HG03280 (cell line): Measurements from ENCODE around the gene PIEZO2.

Experiments
- ATAC-seq: cut with Tn5 transposase; IDR thresholded peaks from one replicate; pipeline ENCODE4 v1.9.1; 2021; ENCODE audit warnings: mild to moderate bottlenecking, moderate library complexity; ENCODE audit not compliant: unreplicated experiment

Gene PIEZO2

GRCh38 chr18:10989486-10989885 is 159.9 kb downstream of the PIEZO2 start:
- no peak for ATAC-seq

GRCh38 chr18:10985689-10986088 is 163.7 kb downstream of the PIEZO2 start:
- no peak for ATAC-seq

GRCh38 chr18:10979411-10979810 is 170.0 kb downstream of the PIEZO2 start:
- ATAC-seq, result no peak

GRCh38 chr18:10977042-10977441 is 172.3 kb downstream of the PIEZO2 start:
- ATAC-seq, result no peak

- no peak for ATAC-seq
Observed at GRCh38 chr18:10973567-10974203, 175.7 kb downstream of the PIEZO2 start.

GRCh38 chr18:10971717-10972116 is 177.7 kb downstream of the PIEZO2 start:
- ATAC-seq, result no peak

GRCh38 chr18:10965119-10965518 is 184.2 kb downstream of the PIEZO2 start:
- no peak for ATAC-seq

- peak; percentile 41 for ATAC-seq
Observed at GRCh38 chr18:10953672-10954071, 195.7 kb downstream of the PIEZO2 start.

- ATAC-seq, result no peak
Observed at GRCh38 chr18:10951631-10952544, 197.5 kb downstream of the PIEZO2 start.

- peak; percentile 52 for ATAC-seq
Observed at GRCh38 chr18:10950876-10951630, 198.3 kb downstream of the PIEZO2 start.

GRCh38 chr18:10950080-10950875 is 199.1 kb downstream of the PIEZO2 start:
- no peak for ATAC-seq

- no peak for ATAC-seq
Observed at GRCh38 chr18:10949655-10950054, 199.7 kb downstream of the PIEZO2 start.

- ATAC-seq, result no peak
Observed at GRCh38 chr18:10948421-10948820, 200.9 kb downstream of the PIEZO2 start.

GRCh38 chr18:10946058-10946457 is 203.3 kb downstream of the PIEZO2 start:
- ATAC-seq, result no peak

- ATAC-seq, result no peak
Observed at GRCh38 chr18:10942998-10943397, 206.4 kb downstream of the PIEZO2 start.

GRCh38 chr18:10939822-10940221 is 209.5 kb downstream of the PIEZO2 start:
- no peak for ATAC-seq

- ATAC-seq, result no peak
Observed at GRCh38 chr18:10937743-10938640, 211.4 kb downstream of the PIEZO2 start.

GRCh38 chr18:10936176-10937053 is 213.0 kb downstream of the PIEZO2 start:
- ATAC-seq, result no peak

GRCh38 chr18:10935588-10935987 is 213.8 kb downstream of the PIEZO2 start:
- ATAC-seq, result no peak
